22Rv1 (cell line): Measurements from ENCODE around the gene GABRG3.

Experiments
- ZFX ChIP-seq: fragments of 450-650 bp; IDR thresholded peaks from 2 replicates; pipeline ENCODE4 v1.6.1; 2017; ENCODE audit warnings: antibody characterized with exemption, borderline replicate concordance
- TF ChIP-seq, protein P1 (sequence below): fragments of 450-650 bp; IDR thresholded peaks from 2 replicates; pipeline ENCODE4 v1.5.1; 2017; ENCODE audit warnings: mild to moderate bottlenecking

DNA sequence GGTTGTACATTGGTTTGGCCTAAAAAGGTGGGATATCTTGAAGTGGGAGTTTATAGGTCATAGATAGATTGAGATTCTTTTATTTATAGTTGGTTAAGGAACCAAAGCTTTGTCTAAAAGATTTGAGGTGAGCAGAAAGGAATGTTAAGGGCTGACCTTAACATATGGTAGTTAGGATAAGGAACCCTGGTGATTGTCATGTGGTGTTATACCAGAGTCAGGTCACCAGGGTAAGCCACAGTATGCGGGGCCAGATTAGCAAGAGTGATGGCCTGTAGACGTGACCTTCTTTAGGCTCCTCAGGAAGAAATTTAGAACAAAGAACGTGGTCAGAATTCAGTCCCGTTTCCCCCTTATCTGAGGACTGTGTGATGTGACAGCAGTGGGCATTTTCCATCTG, 249.2 kb downstream of the GABRG3 start:
- TF ChIP-seq, protein P1, sequence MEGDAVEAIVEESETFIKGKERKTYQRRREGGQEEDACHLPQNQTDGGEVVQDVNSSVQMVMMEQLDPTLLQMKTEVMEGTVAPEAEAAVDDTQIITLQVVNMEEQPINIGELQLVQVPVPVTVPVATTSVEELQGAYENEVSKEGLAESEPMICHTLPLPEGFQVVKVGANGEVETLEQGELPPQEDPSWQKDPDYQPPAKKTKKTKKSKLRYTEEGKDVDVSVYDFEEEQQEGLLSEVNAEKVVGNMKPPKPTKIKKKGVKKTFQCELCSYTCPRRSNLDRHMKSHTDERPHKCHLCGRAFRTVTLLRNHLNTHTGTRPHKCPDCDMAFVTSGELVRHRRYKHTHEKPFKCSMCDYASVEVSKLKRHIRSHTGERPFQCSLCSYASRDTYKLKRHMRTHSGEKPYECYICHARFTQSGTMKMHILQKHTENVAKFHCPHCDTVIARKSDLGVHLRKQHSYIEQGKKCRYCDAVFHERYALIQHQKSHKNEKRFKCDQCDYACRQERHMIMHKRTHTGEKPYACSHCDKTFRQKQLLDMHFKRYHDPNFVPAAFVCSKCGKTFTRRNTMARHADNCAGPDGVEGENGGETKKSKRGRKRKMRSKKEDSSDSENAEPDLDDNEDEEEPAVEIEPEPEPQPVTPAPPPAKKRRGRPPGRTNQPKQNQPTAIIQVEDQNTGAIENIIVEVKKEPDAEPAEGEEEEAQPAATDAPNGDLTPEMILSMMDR = no peak
- TF ChIP-seq ZFX = no peak
